GM12878 (cell line): Measurements from ENCODE around the gene C19orf47. TPM values are rescaled to one million over a fixed set of nuclear protein-coding genes. Genes with fewer than 3 reads are reported as not detected.

Source experiments
- ATAC-seq: fragments of 200-7000 bp; cut with Tn5 transposase; 3 replicates; pipeline ENCODE4 v1.9.1; 2020; ENCODE audit warnings: mild to moderate bottlenecking, moderate library complexity
- BruUV-seq: library from RNA; stranded (reverse); fragments of 400-500 nt; replicated peaks from 2 replicates; lab custom pipeline; 2021; lab: Mats Ljungman, UMichigan
- CTCF ChIA-PET: fragments of 300-600 bp; sonication (Branson Sonifier 250); formaldehyde crosslinking; extraction: SDS; loops from one replicate; lab custom pipeline; 2021; ENCODE audit warnings: inconsistent platforms; lab: Yijun Ruan, JAX
- POLR2A ChIA-PET: fragments of 350-600 bp; formaldehyde crosslinking; extraction: SDS; loops from one replicate; lab custom pipeline; 2021; ENCODE audit warnings: inconsistent platforms; lab: Charles Lee
- RAD21 ChIA-PET: fragments of 300-600 bp; sonication (Branson Sonifier 250); formaldehyde crosslinking; loops from one replicate; lab custom pipeline; 2023; ENCODE audit warnings: antibody characterized with exemption; ENCODE audit not compliant: unreplicated experiment; lab: Charles Lee
- SMC1A ChIA-PET: fragments of 300-600 bp; sonication (Branson Sonifier 250); formaldehyde crosslinking; loops from one replicate; lab custom pipeline; 2023; ENCODE audit not compliant: unreplicated experiment, uncharacterized antibody; lab: Charles Lee
- DNase-seq: peaks from one replicate; pipeline ENCODE4 v3.0.0-alpha.2; 2011; ENCODE audit warnings: low read depth, low spot score
- FAIRE-seq: peaks from 3 replicates; lab custom pipeline; 2011; peaks lifted over from hg19 to GRCh38; lab: Jason Lieb, UNC
- H2AFZ ChIP-seq: 2 replicates; pipeline ENCODE4 v1.6.0; 2011; ENCODE audit warnings: low read depth, low read length, control low read depth; ENCODE audit not compliant: control insufficient read depth
- H3K27ac ChIP-seq: 2 replicates; pipeline ENCODE4 v1.5.1; 2011; ENCODE audit warnings: control low read depth; ENCODE audit not compliant: control insufficient read depth, insufficient read depth
- H3K27me3 ChIP-seq, 2 experiments: replicated peaks in 1 of 2; 2 replicates each; pipeline versions ENCODE4 v1.6.0 to v1.6.1; 2011; ENCODE audit warnings: low read length in 1 of 2; ENCODE audit not compliant: control insufficient read depth in 2 of 2, insufficient read depth in 2 of 2
- H3K36me3 ChIP-seq, 2 experiments: 2 replicates each; pipeline ENCODE4 v1.5.1; 2011; ENCODE audit warnings: low read length in 1 of 2; ENCODE audit not compliant: control insufficient read depth in 2 of 2, insufficient read depth in 2 of 2
- H3K4me1 ChIP-seq: 2 replicates; pipeline ENCODE4 v1.6.1; 2011; ENCODE audit warnings: mild to moderate bottlenecking, low read length, moderate library complexity, mixed read lengths; ENCODE audit not compliant: control insufficient read depth, insufficient read depth
- H3K4me2 ChIP-seq: 2 replicates; pipeline ENCODE4 v1.6.0; 2011; ENCODE audit warnings: control low read depth; ENCODE audit not compliant: control insufficient read depth, insufficient read depth
- H3K4me3 ChIP-seq: fragments of 200-600 bp; sonication (generic); 2 replicates; pipeline ENCODE4 v1.5.1; 2016
- H3K79me2 ChIP-seq: 2 replicates; pipeline ENCODE4 v1.6.0; 2011; ENCODE audit warnings: low read length; ENCODE audit not compliant: control insufficient read depth, insufficient read depth
- H3K9ac ChIP-seq: 2 replicates; pipeline ENCODE4 v1.8.0; 2011; ENCODE audit warnings: low read length, control low read depth, mixed read lengths; ENCODE audit not compliant: control insufficient read depth, insufficient read depth
- H3K9me3 ChIP-seq: replicated peaks from 3 replicates; pipeline ENCODE4 v1.5.1; 2011; ENCODE audit warnings: mild to moderate bottlenecking, low read length; ENCODE audit not compliant: control insufficient read depth, insufficient read depth
- H4K20me1 ChIP-seq: 2 replicates; pipeline ENCODE4 v1.6.0; 2011; ENCODE audit not compliant: control insufficient read depth, insufficient read depth
- CBX5 ChIP-seq: sonication (generic); IDR thresholded peaks from 2 replicates; pipeline ENCODE4 v1.6.1; 2016; ENCODE audit warnings: low read depth, moderate library complexity, mild to moderate bottlenecking, inconsistent platforms
- CHD1 ChIP-seq: IDR thresholded peaks from 2 replicates; pipeline ENCODE4 v1.6.1; 2012; ENCODE audit warnings: low read depth, low read length, improper control_type of control experiment
- CHD4 ChIP-seq: fragments of 200-600 bp; sonication (generic); IDR thresholded peaks from 2 replicates; pipeline ENCODE4 v1.6.1; 2016; ENCODE audit warnings: mild to moderate bottlenecking
- EP300 ChIP-seq, 2 experiments: fragments of 150-350 bp in 1 of 2; IDR thresholded peaks; 2 replicates each; pipeline ENCODE4 v1.6.1; 2011 to 2012; ENCODE audit warnings: low read depth in 2 of 2, low read length in 2 of 2, borderline replicate concordance in 1 of 2, improper control_type of control experiment in 1 of 2, inconsistent platforms in 1 of 2; ENCODE audit not compliant: control insufficient read depth in 1 of 2
- IKZF1 ChIP-seq: fragments of 450-650 bp; conservative IDR thresholded peaks from 2 replicates; pipeline ENCODE4 v1.6.1; 2017; ENCODE audit warnings: antibody characterized with exemption, mild to moderate bottlenecking
- JUNB ChIP-seq: IDR thresholded peaks from 2 replicates; pipeline ENCODE4 v1.6.1; 2016; ENCODE audit warnings: antibody characterized with exemption, mild to moderate bottlenecking
- LARP7 ChIP-seq: fragments of 450-650 bp; IDR thresholded peaks from 2 replicates; pipeline ENCODE4 v1.6.1; 2017; ENCODE audit warnings: mild to moderate bottlenecking
- MEF2B ChIP-seq: fragments of 450-650 bp; IDR thresholded peaks from 2 replicates; pipeline ENCODE4 v1.6.1; 2018; ENCODE audit warnings: mild to moderate bottlenecking, moderate library complexity; ENCODE audit not compliant: partially characterized antibody, poor library complexity, severe bottlenecking
- MYB ChIP-seq: fragments of 150-350 bp; IDR thresholded peaks from 2 replicates; pipeline ENCODE4 v1.6.1; 2014; ENCODE audit warnings: mild to moderate bottlenecking, low read depth, low read length, borderline replicate concordance
- MYC ChIP-seq: IDR thresholded peaks from 2 replicates; pipeline ENCODE4 v1.6.1; 2011; ENCODE audit warnings: mild to moderate bottlenecking, low read length, moderate library complexity, inconsistent platforms; ENCODE audit not compliant: insufficient read depth, insufficient replicate concordance, insufficient read length, severe bottlenecking
- NFYA ChIP-seq: IDR thresholded peaks from 2 replicates; pipeline ENCODE4 v1.6.1; 2011; ENCODE audit warnings: low read depth, mild to moderate bottlenecking, low read length, improper control_type of control experiment, borderline replicate concordance
- POLR2AphosphoS2 ChIP-seq: IDR thresholded peaks from 2 replicates; pipeline ENCODE4 v1.6.1; 2011; ENCODE audit warnings: low read depth, mild to moderate bottlenecking, low read length, improper control_type of control experiment, moderate library complexity
- POLR2AphosphoS5 ChIP-seq: IDR thresholded peaks from 2 replicates; pipeline ENCODE4 v1.6.1; 2011; ENCODE audit warnings: mild to moderate bottlenecking, low read length, inconsistent platforms
- SKIL ChIP-seq: fragments of 450-650 bp; IDR thresholded peaks from 2 replicates; pipeline ENCODE4 v1.6.1; 2017; ENCODE audit warnings: mild to moderate bottlenecking, low read depth, inconsistent platforms; ENCODE audit not compliant: poor library complexity, severe bottlenecking
- STAT3 ChIP-seq: IDR thresholded peaks from 2 replicates; pipeline ENCODE4 v1.6.1; 2011; ENCODE audit warnings: low read depth, low read length, improper control_type of control experiment
- SUZ12 ChIP-seq: fragments of 200-600 bp; sonication (generic); IDR thresholded peaks from one replicate; pipeline ENCODE4 v1.6.1; 2018; ENCODE audit warnings: antibody characterized with exemption, mild to moderate bottlenecking; ENCODE audit not compliant: unreplicated experiment
- TAF1 ChIP-seq: IDR thresholded peaks from 2 replicates; pipeline ENCODE4 v1.6.1; 2011; ENCODE audit warnings: mild to moderate bottlenecking, low read depth, low read length, borderline replicate concordance
- WGBS: methylation state at CpG from one replicate; pipeline ENCODE4 v1.1.6; 2016; ENCODE audit warnings: low lambda C conversion rate; ENCODE audit not compliant: insufficient replicate concordance, insufficient coverage; ENCODE audit errors: missing lambda C conversion rate; 5-methylcytosine and 5-hydroxymethylcytosine counted together
- in situ Hi-C: fragments of 300-500 bp; cut with MboI; formaldehyde crosslinking; loops from 9 replicates; pipeline ENCODE4 v1.14.3; 2018; ENCODE audit warnings: mixed read lengths
- intact Hi-C: fragments of 100-400 bp; cut with micrococcal nuclease; formaldehyde crosslinking; loops from one replicate; pipeline ENCODE4 v1.14.2; 2022; ENCODE audit not compliant: unreplicated experiment
- polyA plus RNA-seq, 11 experiments: library from polyadenylated mRNA; depleted of rRNA in 4 of 11; unstranded in 6 of 11; stranded (reverse) in 5 of 11; fragments of >200 nt; fragmentation: Nextera tagmentation in 4 of 11; fragmentation: Illumina TruSeq in 1 of 11; extraction: Ambion mirVana in 4 of 11; extraction: Trizol in 1 of 11; gene quantifications; 1 replicate in 1 of 11; 2 replicates in 10 of 11; pipeline versions ENCODE4 v1.2.1 to v1.2.3, GENCODE V29; 2011 to 2016; ENCODE audit warnings: inconsistent platforms in 2 of 11, missing spikeins in 2 of 11, low read depth in 1 of 11
- total RNA-seq, 4 experiments: library from RNA; depleted of rRNA in 3 of 4; stranded (reverse); fragments of >200 nt in 3 of 4; fragmentation: Illumina TruSeq in 1 of 4; extraction: Trizol in 1 of 4; gene quantifications; 2 replicates each; pipeline versions ENCODE4 v1.2.1 to v1.2.3, GENCODE V29; 2013 to 2021
- TF ChIP-seq, protein P1 (sequence below): fragments of 450-650 bp; IDR thresholded peaks from 2 replicates; pipeline ENCODE4 v1.6.1; 2017; ENCODE audit warnings: mild to moderate bottlenecking

Gene C19orf47
- total and polyA plus RNA-seq, 10 of the 15 experiments (the other 5 are each of a cell fraction or from before 2014, with no cell fraction given) = 0.11 to 29.1 (median 20.2) TPM

DNA sequence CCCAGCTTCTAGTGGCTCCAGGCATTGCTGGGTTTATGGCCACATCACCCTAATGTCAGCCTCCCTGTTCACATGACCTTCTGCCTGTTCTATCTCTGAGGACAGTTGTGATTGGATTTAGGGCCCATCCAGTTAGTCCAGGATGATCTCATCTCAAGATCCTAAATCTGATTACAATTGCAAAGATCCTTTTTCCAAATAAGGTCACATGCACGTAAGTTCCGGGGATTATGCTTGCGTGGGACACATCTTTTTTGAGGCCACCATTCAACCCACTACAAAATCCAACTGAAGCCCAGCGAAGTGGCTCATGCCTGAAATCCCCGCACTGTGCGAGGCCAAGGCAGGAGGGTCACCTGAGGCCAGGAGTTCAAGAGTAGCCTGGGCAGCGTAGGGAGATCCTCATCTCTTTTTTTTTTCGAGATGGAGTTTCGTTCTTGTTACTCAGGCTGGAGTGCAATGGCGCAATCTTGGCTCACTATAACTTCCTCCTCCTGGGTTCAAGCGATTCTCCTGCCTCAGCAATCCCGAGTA lies 12.6 kb upstream of the C19orf47 start:
- in situ Hi-C loops (no loop called here), intact Hi-C loops (no loop called here)
- Histone ChIP-seq H3K4me2 (no peak overlapping the region), H3K9me3 (no peaks in the 10 kb centered on the region), H2AFZ (no peak overlapping the region), H4K20me1 (no peaks in the 10 kb centered on the region), H3K36me3 (no peaks in the 10 kb centered on the region), H3K4me3 (no peak overlapping the region), H3K4me1 (peaks cover 35% of the 10 kb centered on the region), H3K27ac (no peak overlapping the region), H3K79me2 (peaks cover 9% of the 10 kb centered on the region), H3K27me3 (no peaks in the 10 kb centered on the region), H3K9ac (no peak overlapping the region)
- 96% methylated on average over 12 of the region's 12 CpGs for WGBS
- ChIA-PET RAD21 (no interaction called here), SMC1A (no interaction called here), CTCF (no interaction called here), POLR2A (no interaction called here)
- DNase-seq (no peak), FAIRE-seq (no peak), ATAC-seq (no peak)
- TF ChIP-seq MEF2B = no peak
- TF ChIP-seq JUNB = no peak
- TF ChIP-seq, protein P1, sequence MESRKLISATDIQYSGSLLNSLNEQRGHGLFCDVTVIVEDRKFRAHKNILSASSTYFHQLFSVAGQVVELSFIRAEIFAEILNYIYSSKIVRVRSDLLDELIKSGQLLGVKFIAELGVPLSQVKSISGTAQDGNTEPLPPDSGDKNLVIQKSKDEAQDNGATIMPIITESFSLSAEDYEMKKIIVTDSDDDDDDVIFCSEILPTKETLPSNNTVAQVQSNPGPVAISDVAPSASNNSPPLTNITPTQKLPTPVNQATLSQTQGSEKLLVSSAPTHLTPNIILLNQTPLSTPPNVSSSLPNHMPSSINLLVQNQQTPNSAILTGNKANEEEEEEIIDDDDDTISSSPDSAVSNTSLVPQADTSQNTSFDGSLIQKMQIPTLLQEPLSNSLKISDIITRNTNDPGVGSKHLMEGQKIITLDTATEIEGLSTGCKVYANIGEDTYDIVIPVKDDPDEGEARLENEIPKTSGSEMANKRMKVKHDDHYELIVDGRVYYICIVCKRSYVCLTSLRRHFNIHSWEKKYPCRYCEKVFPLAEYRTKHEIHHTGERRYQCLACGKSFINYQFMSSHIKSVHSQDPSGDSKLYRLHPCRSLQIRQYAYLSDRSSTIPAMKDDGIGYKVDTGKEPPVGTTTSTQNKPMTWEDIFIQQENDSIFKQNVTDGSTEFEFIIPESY = no peak
- TF ChIP-seq IKZF1 = no peak
- TF ChIP-seq NFYA = no peak
- no peak for TF ChIP-seq TAF1
- no peak for TF ChIP-seq STAT3
- TF ChIP-seq CHD4 = no peak
- TF ChIP-seq LARP7 = no peak
- no peak for TF ChIP-seq CHD1
- TF ChIP-seq CBX5 = no peak
- TF ChIP-seq SUZ12 = no peak
- no peak for TF ChIP-seq EP300 (IDR thresholded peaks at IDR 0.05; ENCODE audit: borderline replicate concordance in 1 of 2, control insufficient read depth in 1 of 2, low read depth in 2 of 2, low read length in 2 of 2)
- no peak for TF ChIP-seq MYB
- no peak for TF ChIP-seq SKIL
- no peak for TF ChIP-seq MYC
- no peak for TF ChIP-seq POLR2AphosphoS5
- TF ChIP-seq POLR2AphosphoS2 = no peak
- BruUV-seq = no TSS peak
